ENCODE data around the gene TICAM2. TPM values are rescaled to one million over a fixed set of nuclear protein-coding genes. Genes with fewer than 3 reads are reported as not detected.

Gene TICAM2
- total RNA-seq, 3 donors from 2014 or later, result 0.98 to 1.6 (median 1.5) TPM

DNA sequence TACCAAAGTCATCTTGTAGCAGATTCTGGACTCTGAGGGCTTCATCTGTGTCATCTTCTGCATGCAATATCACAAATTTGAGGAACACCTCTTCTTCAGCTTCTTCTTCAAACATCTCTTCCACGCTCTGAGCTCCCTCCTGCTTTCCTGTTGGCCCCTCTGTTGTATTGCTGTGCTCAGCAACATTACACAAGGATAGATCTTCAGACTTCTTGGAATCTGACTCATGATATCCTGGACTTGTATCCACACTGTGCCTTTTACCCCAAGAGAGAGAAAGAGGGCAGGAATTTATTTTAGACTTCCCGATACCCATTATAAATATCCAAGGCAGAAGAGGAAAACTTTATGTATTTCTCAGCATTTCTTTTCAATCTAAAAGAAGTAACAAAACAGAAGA, 21.3 kb downstream of the TICAM2 start:
- intact Hi-C loops (cut with DNase I; ENCODE audit: low total_unique reads), result loop anchor here (10.0 kb wide), 1 partner anchor 276 kb away; no protein-coding TSS in a partner anchor
- H3K27ac ChIP-seq, result no peak overlapping the region

DNA sequence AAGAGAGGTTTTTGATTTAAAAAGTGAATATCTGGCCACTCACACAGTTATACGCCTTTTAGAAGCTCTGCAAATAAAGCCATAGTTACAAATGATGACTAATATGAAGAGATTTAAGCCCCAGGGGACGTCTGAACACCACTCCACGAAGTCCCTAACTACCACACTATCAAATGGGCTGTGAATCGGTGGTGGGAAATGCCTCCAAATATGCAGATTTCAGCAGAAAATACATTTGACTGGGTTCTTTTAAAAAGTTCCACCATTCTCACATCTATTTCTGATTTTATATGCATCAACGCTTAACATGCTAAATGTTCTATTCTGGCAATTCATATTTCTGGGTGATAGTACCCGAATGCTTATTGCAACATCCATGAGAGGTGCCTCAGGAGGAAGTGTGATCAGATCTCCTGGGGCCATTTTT, 22.5 kb downstream of the TICAM2 start:
- H3K27ac ChIP-seq, result no peak overlapping the region
- no peak for DNase-seq (ENCODE audit: low spot score in 2 of 2)
- H3K36me3 ChIP-seq, result no peaks in the 10 kb centered on the region
- no peaks in the 10 kb centered on the region for H3K27me3 ChIP-seq
- H3K4me1 ChIP-seq, result no peaks in the 10 kb centered on the region
- no peaks in the 10 kb centered on the region for H3K9me3 ChIP-seq
- H3K4me3 ChIP-seq, result no peak overlapping the region
- intact Hi-C loops (cut with DNase I; ENCODE audit: low total_unique reads), result loop anchor here (10.0 kb wide), 1 partner anchor 275 kb away; no protein-coding TSS in a partner anchor
- TF ChIP-seq POLR2AphosphoS5 (IDR thresholded peaks at IDR 0.05), result no peak
- TF ChIP-seq POLR2A (IDR thresholded peaks at IDR 0.05), result no peak
- TF ChIP-seq, protein P1, sequence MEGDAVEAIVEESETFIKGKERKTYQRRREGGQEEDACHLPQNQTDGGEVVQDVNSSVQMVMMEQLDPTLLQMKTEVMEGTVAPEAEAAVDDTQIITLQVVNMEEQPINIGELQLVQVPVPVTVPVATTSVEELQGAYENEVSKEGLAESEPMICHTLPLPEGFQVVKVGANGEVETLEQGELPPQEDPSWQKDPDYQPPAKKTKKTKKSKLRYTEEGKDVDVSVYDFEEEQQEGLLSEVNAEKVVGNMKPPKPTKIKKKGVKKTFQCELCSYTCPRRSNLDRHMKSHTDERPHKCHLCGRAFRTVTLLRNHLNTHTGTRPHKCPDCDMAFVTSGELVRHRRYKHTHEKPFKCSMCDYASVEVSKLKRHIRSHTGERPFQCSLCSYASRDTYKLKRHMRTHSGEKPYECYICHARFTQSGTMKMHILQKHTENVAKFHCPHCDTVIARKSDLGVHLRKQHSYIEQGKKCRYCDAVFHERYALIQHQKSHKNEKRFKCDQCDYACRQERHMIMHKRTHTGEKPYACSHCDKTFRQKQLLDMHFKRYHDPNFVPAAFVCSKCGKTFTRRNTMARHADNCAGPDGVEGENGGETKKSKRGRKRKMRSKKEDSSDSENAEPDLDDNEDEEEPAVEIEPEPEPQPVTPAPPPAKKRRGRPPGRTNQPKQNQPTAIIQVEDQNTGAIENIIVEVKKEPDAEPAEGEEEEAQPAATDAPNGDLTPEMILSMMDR (IDR thresholded peaks at IDR 0.05), result no peak

More for the DNA sequence above, 21.3 kb downstream of the TICAM2 start:
- Histone ChIP-seq H3K36me3 (no peaks in the 10 kb centered on the region), H3K4me3 (no peak overlapping the region), H3K27me3 (no peaks in the 10 kb centered on the region), H3K9me3 (no peaks in the 10 kb centered on the region), H3K4me1 (no peaks in the 10 kb centered on the region)
- no peak for TF ChIP-seq POLR2AphosphoS5 (IDR thresholded peaks at IDR 0.05)
- TF ChIP-seq, protein P1 (IDR thresholded peaks at IDR 0.05), result no peak
- TF ChIP-seq POLR2A (IDR thresholded peaks at IDR 0.05), result no peak
- no peak for DNase-seq (ENCODE audit: low spot score in 2 of 2)

DNA sequence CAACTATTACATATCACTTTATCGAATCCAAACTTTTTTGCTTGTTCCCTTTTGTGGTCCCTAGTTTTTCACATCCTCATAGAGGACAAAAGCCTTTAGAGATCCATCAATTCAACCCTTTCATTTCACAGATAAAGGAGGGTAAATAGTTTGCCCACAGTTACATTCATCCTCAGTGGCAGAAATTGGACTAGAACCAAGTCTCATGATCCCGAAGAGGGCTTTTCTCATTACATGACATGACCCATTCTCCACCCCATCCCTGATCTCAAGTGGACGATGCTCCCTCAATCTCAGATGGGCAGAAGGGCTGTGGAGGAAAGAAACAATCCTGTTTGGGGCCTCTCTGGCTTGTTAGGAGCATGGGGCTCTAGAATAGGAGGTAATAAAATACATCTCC, 23.1 kb downstream of the TICAM2 start:
- no peak for DNase-seq (ENCODE audit: low spot score in 2 of 2)
- H3K4me1 ChIP-seq, result no peaks in the 10 kb centered on the region
- intact Hi-C loops (cut with DNase I; ENCODE audit: low total_unique reads), result no loop called here
- no peaks in the 10 kb centered on the region for H3K36me3 ChIP-seq
- no peak overlapping the region for H3K27ac ChIP-seq
- TF ChIP-seq POLR2A (IDR thresholded peaks at IDR 0.05), result no peak
- no peak for TF ChIP-seq POLR2AphosphoS5 (IDR thresholded peaks at IDR 0.05)
- TF ChIP-seq, protein P1 (IDR thresholded peaks at IDR 0.05), result no peak
- H3K4me3 ChIP-seq, result no peak overlapping the region
- no peaks in the 10 kb centered on the region for H3K9me3 ChIP-seq
- no peaks in the 10 kb centered on the region for H3K27me3 ChIP-seq

DNA sequence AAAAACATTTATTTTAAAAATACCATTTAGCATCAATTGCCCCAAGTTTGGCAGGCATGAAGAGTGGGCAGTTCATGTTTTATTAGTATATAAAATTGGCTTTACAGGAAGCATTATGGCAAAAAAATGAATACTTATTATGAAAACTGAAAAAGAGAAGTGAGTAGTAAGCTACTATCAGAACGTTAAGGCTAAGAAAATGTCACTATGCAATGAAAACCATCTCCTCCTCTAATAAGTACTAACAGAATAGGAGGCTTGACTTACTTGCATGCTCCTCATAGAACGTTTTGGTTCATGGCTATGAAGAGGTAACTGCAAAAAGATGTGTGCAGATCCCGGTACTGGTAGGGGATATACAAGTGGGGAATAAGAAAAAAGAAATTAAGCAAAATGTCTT, 23.6 kb downstream of the TICAM2 start:
- DNase-seq (ENCODE audit: low spot score in 2 of 2), result no peak
- no peaks in the 10 kb centered on the region for H3K4me1 ChIP-seq
- H3K4me3 ChIP-seq, result no peak overlapping the region
- TF ChIP-seq POLR2A (IDR thresholded peaks at IDR 0.05) (no peak), POLR2AphosphoS5 (IDR thresholded peaks at IDR 0.05) (no peak)
- TF ChIP-seq, protein P1 (IDR thresholded peaks at IDR 0.05), result no peak
- no peak overlapping the region for H3K27ac ChIP-seq
- H3K9me3 ChIP-seq, result no peaks in the 10 kb centered on the region
- intact Hi-C loops (cut with DNase I; ENCODE audit: low total_unique reads), result no loop called here
- H3K27me3 ChIP-seq, result no peaks in the 10 kb centered on the region
- H3K36me3 ChIP-seq, result no peaks in the 10 kb centered on the region

DNA sequence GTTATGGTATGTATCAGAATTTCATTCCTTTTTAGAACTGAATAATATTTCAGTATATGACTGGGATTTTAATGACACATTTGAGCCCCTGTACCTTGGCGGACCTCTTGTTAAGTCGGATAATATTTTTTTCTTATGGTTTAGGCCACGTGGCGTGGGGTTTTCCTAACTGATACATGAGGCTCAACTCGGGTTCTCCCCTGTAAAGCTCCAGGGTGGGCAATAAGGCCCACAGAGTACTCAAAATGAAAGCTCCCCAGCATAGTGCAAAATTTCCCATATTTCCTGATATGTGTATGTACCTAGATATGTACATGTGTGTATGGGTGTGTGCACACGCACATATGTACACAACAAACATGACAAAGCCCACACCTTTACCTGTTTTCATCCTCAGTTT, 24.5 kb downstream of the TICAM2 start:
- no peaks in the 10 kb centered on the region for H3K9me3 ChIP-seq
- DNase-seq (ENCODE audit: low spot score in 2 of 2), result no peak
- TF ChIP-seq POLR2AphosphoS5 (IDR thresholded peaks at IDR 0.05), result no peak
- TF ChIP-seq, protein P1 (IDR thresholded peaks at IDR 0.05), result no peak
- no peaks in the 10 kb centered on the region for H3K4me1 ChIP-seq
- intact Hi-C loops (cut with DNase I; ENCODE audit: low total_unique reads), result no loop called here
- no peaks in the 10 kb centered on the region for H3K27me3 ChIP-seq
- no peaks in the 10 kb centered on the region for H3K36me3 ChIP-seq
- no peak overlapping the region for H3K27ac ChIP-seq
- no peak overlapping the region for H3K4me3 ChIP-seq

Measured in breast epithelium (tissue), 4 donors.